Fibroblast of the aortic adventitia (primary cell): ENCODE measurements around the gene LRPPRC. TPM values are rescaled to one million over a fixed set of nuclear protein-coding genes. Genes with fewer than 3 reads are reported as not detected.

Experiments used
- DNase-seq: peaks from one replicate; pipeline ENCODE4 v3.0.0-alpha.2; 2010; ENCODE audit warnings: low read depth
- H3K4me3 ChIP-seq: 2 replicates; pipeline ENCODE4 v1.5.1; 2011; ENCODE audit warnings: low read depth, mild to moderate bottlenecking, control low read depth, low read length, moderate library complexity
- total RNA-seq: library from RNA; depleted of rRNA; stranded (reverse); fragments of >200 nt; gene quantifications from 2 replicates; pipeline ENCODE4 v1.2.3, GENCODE V29; 2012; ENCODE audit warnings: low replicate concordance
- TF ChIP-seq, protein P1 (sequence below): IDR thresholded peaks from 2 replicates; pipeline ENCODE4 v1.5.1; 2011; ENCODE audit warnings: mild to moderate bottlenecking, low read length, control low read depth, inconsistent platforms; ENCODE audit not compliant: insufficient read depth

LRPPRC gene
- total RNA-seq, 1 donor: 64.1 TPM

DNA sequence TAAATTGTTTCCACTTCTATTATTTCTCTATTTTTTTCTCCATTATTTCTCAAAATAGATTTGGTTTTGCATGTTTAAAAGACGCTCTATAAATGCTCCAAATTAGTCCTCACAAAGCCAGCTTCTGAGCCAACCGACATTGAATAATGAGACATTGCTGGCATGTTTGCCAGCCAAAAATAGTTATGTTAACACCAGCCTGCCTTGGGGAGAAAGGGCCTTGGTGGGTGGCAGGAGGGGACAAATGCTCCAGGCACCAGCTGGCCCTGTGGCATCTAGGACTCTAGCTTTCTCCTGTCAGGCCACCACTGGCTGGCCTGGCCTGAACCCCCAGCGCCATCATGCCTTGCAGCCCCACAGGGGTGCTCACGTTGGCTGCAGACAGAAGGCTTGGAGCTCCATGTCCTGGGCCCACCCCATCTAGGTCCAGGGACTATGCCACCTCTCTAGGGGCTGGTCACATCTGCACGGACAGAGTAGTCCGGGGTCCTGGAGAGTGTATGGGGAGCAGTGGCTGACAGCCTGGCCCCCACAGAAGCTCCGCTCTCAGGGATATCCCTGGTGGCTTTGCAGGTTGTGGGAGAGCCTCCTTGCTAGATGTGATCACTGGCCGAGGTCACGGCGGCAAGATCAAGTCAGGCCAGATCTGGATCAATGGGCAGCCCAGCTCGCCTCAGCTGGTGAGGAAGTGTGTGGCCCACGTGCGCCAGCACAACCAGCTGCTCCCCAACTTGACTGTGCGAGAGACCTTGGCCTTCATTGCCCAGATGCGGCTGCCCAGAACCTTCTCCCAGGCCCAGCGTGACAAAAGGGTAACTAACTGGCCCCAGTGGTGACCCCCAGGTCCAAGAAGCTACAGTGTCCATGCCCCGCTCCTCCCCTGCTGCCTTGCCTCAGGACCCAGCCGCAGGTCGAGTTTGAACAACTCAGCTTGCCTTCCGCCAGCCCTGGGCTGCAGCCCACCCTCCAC is 144.5 kb downstream of the LRPPRC start:
- no peak for DNase-seq
- H3K4me3 ChIP-seq: no peak overlapping the region
- TF ChIP-seq, protein P1, sequence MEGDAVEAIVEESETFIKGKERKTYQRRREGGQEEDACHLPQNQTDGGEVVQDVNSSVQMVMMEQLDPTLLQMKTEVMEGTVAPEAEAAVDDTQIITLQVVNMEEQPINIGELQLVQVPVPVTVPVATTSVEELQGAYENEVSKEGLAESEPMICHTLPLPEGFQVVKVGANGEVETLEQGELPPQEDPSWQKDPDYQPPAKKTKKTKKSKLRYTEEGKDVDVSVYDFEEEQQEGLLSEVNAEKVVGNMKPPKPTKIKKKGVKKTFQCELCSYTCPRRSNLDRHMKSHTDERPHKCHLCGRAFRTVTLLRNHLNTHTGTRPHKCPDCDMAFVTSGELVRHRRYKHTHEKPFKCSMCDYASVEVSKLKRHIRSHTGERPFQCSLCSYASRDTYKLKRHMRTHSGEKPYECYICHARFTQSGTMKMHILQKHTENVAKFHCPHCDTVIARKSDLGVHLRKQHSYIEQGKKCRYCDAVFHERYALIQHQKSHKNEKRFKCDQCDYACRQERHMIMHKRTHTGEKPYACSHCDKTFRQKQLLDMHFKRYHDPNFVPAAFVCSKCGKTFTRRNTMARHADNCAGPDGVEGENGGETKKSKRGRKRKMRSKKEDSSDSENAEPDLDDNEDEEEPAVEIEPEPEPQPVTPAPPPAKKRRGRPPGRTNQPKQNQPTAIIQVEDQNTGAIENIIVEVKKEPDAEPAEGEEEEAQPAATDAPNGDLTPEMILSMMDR: no peak

DNA sequence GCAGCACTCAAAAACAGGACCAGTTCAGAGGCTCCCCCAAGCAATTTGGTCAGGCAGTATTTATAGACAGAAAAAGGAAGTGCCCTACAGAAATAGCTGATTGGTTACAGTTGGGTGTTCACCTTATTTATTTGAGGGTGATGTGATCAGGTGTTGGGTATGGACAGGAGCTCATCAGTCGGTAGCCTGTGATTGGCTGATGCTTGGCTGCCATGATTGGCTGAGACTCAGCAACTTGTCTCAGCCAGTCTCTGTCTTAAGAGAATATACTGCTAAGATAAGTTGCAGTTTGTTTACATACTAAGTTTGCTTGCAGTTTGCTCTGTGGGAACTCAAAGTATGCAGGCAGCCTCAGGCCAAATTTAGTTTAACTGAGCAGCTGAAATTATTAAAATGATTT is 147.6 kb downstream of the LRPPRC start:
- TF ChIP-seq, protein P1: no peak
- no peak overlapping the region for H3K4me3 ChIP-seq
- DNase-seq: no peak

DNA sequence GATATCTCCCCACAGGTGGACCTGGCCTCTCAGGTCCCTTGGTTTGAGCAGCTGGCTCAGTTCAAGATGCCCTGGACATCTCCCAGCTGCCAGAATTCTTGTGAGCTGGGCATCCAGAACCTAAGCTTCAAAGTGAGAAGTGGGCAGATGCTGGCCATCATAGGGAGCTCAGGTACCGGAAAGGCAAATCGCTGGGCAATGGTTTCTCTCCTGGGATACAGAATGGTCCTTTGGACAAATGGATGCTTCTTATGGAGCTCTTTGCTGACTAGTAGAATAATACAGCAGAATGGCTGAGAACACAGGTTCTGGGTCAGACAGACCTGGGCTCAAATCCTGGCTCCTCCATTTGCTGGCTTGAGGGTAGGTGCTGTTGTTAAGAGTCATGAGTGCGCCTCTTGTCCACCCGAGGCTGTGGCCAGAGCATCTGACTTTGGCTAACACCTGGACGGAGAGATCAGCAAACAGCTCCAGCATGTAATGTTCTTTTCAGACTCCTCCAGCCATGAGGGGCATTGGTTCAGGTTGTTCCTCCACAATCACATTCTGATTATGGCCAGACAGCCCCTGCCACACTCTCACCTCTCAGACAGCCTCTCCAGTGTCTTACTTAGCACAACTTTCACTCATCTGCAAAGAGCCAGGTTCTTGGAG is 149.5 kb downstream of the LRPPRC start:
- no peak overlapping the region for H3K4me3 ChIP-seq
- TF ChIP-seq, protein P1: no peak
- DNase-seq: no peak

DNA sequence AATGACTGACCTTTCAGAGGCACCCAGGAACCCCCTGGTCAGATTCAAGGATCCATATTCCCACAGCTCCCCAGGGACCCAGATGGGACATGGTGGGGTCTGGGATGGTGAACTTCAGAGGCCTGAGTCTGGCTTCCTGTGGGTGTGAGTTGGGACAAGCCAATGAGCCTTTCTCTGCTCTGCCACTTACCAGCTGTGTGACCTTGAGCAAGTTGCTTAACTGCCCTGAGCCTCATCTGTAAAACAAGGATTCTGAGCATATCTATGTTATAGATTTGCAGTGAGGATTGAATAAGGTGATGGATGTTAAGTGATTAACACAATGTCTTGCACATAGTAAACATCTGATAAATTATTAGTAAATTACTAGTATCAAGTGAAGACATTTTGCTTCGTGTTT is 150.6 kb downstream of the LRPPRC start:
- TF ChIP-seq, protein P1: no peak
- DNase-seq: no peak
- no peak overlapping the region for H3K4me3 ChIP-seq

DNA sequence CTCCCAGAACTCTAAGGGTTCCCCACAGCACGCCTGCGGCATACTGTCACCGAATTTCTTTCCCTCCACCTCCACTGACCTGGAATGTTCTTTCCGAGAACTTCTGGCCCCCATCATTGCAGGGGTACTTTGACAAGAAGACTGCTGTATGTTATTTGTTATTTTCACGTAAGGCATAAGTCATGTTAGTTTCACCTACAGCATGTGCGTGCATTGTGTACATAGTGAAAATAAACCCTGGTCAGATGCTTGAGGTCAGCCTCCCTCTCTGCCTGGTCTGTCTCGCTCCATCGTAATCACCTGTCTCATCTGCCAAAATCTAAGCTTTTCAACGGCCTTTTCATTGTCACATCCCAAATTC is 152.9 kb downstream of the LRPPRC start:
- no peak overlapping the region for H3K4me3 ChIP-seq
- TF ChIP-seq, protein P1: no peak
- no peak for DNase-seq

DNA sequence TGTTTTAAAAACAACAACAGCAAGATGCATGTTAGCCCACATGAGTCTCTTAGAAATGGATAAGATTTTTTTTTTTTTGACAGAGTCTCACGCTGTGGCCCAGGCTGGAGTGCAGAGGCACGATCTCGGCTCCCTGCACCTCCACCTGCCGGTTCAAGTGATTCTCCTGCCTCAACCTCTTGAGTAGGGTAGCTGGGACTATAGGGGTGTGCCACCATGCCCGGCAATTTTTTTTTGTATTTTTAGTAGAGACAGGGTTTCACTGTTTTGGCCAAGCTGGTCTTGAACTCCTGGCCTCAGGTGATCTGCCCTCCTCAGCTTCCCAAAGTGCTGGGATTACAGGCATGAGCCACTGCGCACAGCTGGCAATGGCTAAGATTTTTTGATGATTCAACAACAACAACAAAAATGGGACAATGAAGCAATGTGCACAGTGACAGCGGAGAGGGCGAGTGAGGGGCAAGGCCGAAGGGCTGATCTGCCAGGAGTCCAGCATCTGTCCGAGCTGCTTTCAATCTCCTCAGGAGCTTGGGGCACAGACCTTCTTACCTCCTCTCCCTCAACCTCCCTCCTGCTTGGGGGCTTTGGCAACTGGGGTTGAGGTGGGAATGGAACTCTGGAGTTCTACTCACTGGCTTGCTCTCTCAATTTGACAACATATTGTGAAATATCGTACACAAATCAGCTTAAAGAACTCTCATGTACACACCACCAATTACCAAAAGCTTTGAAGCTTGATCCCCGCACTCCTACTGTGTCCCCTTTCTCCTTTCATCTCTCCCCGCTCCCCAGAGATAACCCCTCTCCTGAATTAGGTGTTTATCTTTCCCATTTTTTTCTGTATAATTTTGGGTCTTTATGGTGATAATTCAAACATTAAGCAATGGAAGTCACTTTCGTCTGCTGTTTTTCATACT is 153.6 kb downstream of the LRPPRC start:
- TF ChIP-seq, protein P1: no peak
- no peak overlapping the region for H3K4me3 ChIP-seq
- no peak for DNase-seq
